PC-9 (cell line): Measurements from ENCODE around the gene TRMT2A. TPM values are rescaled to one million over a fixed set of nuclear protein-coding genes. Genes with fewer than 3 reads are reported as not detected.

Experiments used
- BruUV-seq: library from RNA; stranded (reverse); fragments of 400-500 nt; replicated peaks from 2 replicates; lab custom pipeline; 2021; lab: Mats Ljungman, UMichigan
- CTCF ChIA-PET: fragments of 300-600 bp; sonication (Branson Sonifier 250); formaldehyde crosslinking; loops from one replicate; lab custom pipeline; 2022; ENCODE audit warnings: antibody characterized with exemption; lab: Charles Lee
- POLR2A ChIA-PET: fragments of 300-600 bp; sonication (Branson Sonifier 250); formaldehyde crosslinking; loops from one replicate; lab custom pipeline; 2022; ENCODE audit warnings: antibody characterized with exemption; ENCODE audit not compliant: unreplicated experiment; lab: Charles Lee
- DNase-seq, 2 experiments: peaks; one replicate each; pipeline versions ENCODE4 v3.0.0 to v3.0.0-alpha.2; 2015 to 2022; ENCODE audit warnings: mixed read lengths in 1 of 2
- H2AFZ ChIP-seq: fragments of 200-600 bp; sonication (generic); 2 replicates; pipeline ENCODE4 v1.8.1; 2017; ENCODE audit warnings: antibody characterized with exemption
- H3F3A ChIP-seq: fragments of 200-600 bp; sonication (generic); 2 replicates; pipeline ENCODE4 v1.8.1; 2017; ENCODE audit warnings: antibody characterized with exemption, mild to moderate bottlenecking, low read depth; ENCODE audit not compliant: insufficient read depth
- H3K27ac ChIP-seq: fragments of 200-600 bp; sonication (generic); 2 replicates; pipeline ENCODE4 v1.6.1; 2016; ENCODE audit warnings: mixed run types
- H3K27me3 ChIP-seq: fragments of 200-600 bp; sonication (generic); 2 replicates; pipeline ENCODE4 v1.6.1; 2016; ENCODE audit warnings: low read depth, mixed run types; ENCODE audit not compliant: insufficient read depth
- H3K36me3 ChIP-seq: fragments of 200-600 bp; sonication (generic); 2 replicates; pipeline ENCODE4 v1.6.1; 2016; ENCODE audit warnings: low read depth, mixed run types
- H3K4me1 ChIP-seq: fragments of 200-600 bp; sonication (generic); replicated peaks from 2 replicates; pipeline ENCODE4 v1.6.1; 2016; ENCODE audit warnings: mixed run types; ENCODE audit not compliant: insufficient read depth
- H3K4me2 ChIP-seq: fragments of 200-600 bp; sonication (generic); 2 replicates; pipeline ENCODE4 v1.6.1; 2017; ENCODE audit warnings: mixed run types
- H3K4me3 ChIP-seq: fragments of 200-600 bp; sonication (generic); 2 replicates; pipeline ENCODE4 v1.6.1; 2016; ENCODE audit warnings: mixed run types
- H3K79me2 ChIP-seq: fragments of 200-600 bp; sonication (generic); 2 replicates; pipeline ENCODE4 v1.6.1; 2017; ENCODE audit warnings: low read depth, mixed run types
- H3K9me2 ChIP-seq: fragments of 200-600 bp; sonication (generic); 2 replicates; pipeline ENCODE4 v1.8.1; 2017; ENCODE audit warnings: mild to moderate bottlenecking; ENCODE audit not compliant: insufficient read depth
- H3K9me3 ChIP-seq: fragments of 200-600 bp; sonication (generic); 2 replicates; pipeline ENCODE4 v1.8.1; 2016; ENCODE audit warnings: low read depth; ENCODE audit not compliant: insufficient read depth
- H4K20me1 ChIP-seq: fragments of 200-600 bp; sonication (generic); 2 replicates; pipeline ENCODE4 v1.8.1; 2017; ENCODE audit not compliant: insufficient read depth
- CTCF ChIP-seq: fragments of 200-600 bp; sonication (generic); conservative IDR thresholded peaks from 2 replicates; pipeline ENCODE4 v1.6.1; 2017; ENCODE audit warnings: mixed run types, antibody characterized with exemption, mild to moderate bottlenecking, moderate library complexity
- EZH2 ChIP-seq: fragments of 200-600 bp; sonication (generic); IDR thresholded peaks from 2 replicates; pipeline ENCODE4 v1.8.0; 2017; ENCODE audit warnings: antibody characterized with exemption, low read depth
- intact Hi-C: fragments of 100-400 bp; cut with micrococcal nuclease; formaldehyde crosslinking; loops from one replicate; pipeline ENCODE4 v1.10.0; 2022; ENCODE audit not compliant: unreplicated experiment
- total RNA-seq: library from RNA; stranded (reverse); gene quantifications from 2 replicates; pipeline ENCODE4 v1.2.3, GENCODE V29; 2021

The TRMT2A gene
- total RNA-seq, 1 experiment from 2014 or later = 31.5 TPM

DNA sequence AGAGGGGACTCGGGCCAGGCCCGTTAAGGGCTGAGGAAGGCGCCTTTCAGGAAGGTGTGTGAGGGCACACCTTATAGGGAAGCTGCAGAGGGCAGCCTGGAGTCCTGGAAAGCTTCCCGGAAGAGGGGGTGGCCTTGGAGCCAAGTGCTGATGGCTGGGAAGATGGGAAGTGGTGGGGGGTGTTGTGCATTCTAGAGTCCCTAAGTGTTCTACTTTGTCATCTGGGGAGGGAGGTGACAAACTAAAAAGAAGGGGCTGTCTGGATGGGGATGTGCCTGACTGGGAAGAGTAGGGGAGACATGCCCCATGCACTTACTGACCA lies 21.4 kb upstream of the TRMT2A start:
- H3K9me2 ChIP-seq = no peaks in the 10 kb centered on the region
- no peak overlapping the region for H3K4me2 ChIP-seq

GRCh38 chr22:20137671-20138416 lies 20.8 kb upstream of the TRMT2A start:
- DNase-seq = no peak
- POLR2A ChIA-PET = no interaction called here
- Histone ChIP-seq H2AFZ (no peak overlapping the region), H3K4me1 (no peaks in the 10 kb centered on the region; the same call in 1 of the 2 replicates), H3K36me3 (no peaks in the 10 kb centered on the region), H3K4me2 (no peak overlapping the region), H4K20me1 (peaks cover 7% of the 10 kb centered on the region; the same call in 1 of the 2 replicates), H3K79me2 (no peaks in the 10 kb centered on the region), H3K27me3 (no peaks in the 10 kb centered on the region), H3K9me3 (no peaks in the 10 kb centered on the region), H3F3A (no peaks in the 10 kb centered on the region), H3K9me2 (no peaks in the 10 kb centered on the region), H3K4me3 (no peak overlapping the region), H3K27ac (no peak overlapping the region)
- intact Hi-C loops = no loop called here
- CTCF ChIA-PET = no interaction called here
- BruUV-seq = no TSS peak
- no peak for TF ChIP-seq CTCF
- TF ChIP-seq EZH2 = no peak

More for the DNA sequence above, 21.4 kb upstream of the TRMT2A start:
- peaks cover 7% of the 10 kb centered on the region; the same call in 1 of the 2 replicates for H4K20me1 ChIP-seq
- no peaks in the 10 kb centered on the region for H3K36me3 ChIP-seq
- TF ChIP-seq EZH2 (no peak), CTCF (no peak)
- H3K79me2 ChIP-seq = no peaks in the 10 kb centered on the region
- CTCF ChIA-PET = no interaction called here
- no peak overlapping the region for H3K4me3 ChIP-seq
- BruUV-seq = no TSS peak
- intact Hi-C loops = no loop called here
- POLR2A ChIA-PET = no interaction called here
- DNase-seq = no peak
- no peak overlapping the region for H3K27ac ChIP-seq
- no peak overlapping the region for H2AFZ ChIP-seq
- H3K9me3 ChIP-seq = no peaks in the 10 kb centered on the region
- no peaks in the 10 kb centered on the region for H3K4me1 ChIP-seq
- H3F3A ChIP-seq = no peaks in the 10 kb centered on the region
- no peaks in the 10 kb centered on the region for H3K27me3 ChIP-seq

GRCh38 chr22:20137113-20137512 lies 20.1 kb upstream of the TRMT2A start:
- DNase-seq = no peak
- no peak overlapping the region for H3K4me3 ChIP-seq
- H3K9me3 ChIP-seq = no peaks in the 10 kb centered on the region
- no peaks in the 10 kb centered on the region for H3K9me2 ChIP-seq
- ChIA-PET POLR2A (no interaction called here), CTCF (no interaction called here)
- H3F3A ChIP-seq = no peaks in the 10 kb centered on the region
- no TSS peak for BruUV-seq
- no peaks in the 10 kb centered on the region for H3K27me3 ChIP-seq
- intact Hi-C loops = no loop called here
- no peaks in the 10 kb centered on the region for H3K79me2 ChIP-seq
- H3K4me1 ChIP-seq = no peaks in the 10 kb centered on the region; the same call in 1 of the 2 replicates
- no peak overlapping the region for H3K27ac ChIP-seq
- H3K4me2 ChIP-seq = no peak overlapping the region
- H3K36me3 ChIP-seq = no peaks in the 10 kb centered on the region
- TF ChIP-seq EZH2 = no peak
- no peak for TF ChIP-seq CTCF
- no peak overlapping the region for H2AFZ ChIP-seq
- peaks cover 7% of the 10 kb centered on the region; the same call in 1 of the 2 replicates for H4K20me1 ChIP-seq
